K562 (cell line): Measurements from ENCODE around the gene TENT5A. TPM values are rescaled to one million over a fixed set of nuclear protein-coding genes. Genes with fewer than 3 reads are reported as not detected.

Source experiments
- ATAC-seq: fragments of 200-7000 bp; cut with Tn5 transposase; 3 replicates; pipeline ENCODE4 v1.9.1; 2020; ENCODE audit warnings: moderate library complexity
- BruUV-seq: library from RNA; stranded (reverse); fragments of 400-500 nt; replicated peaks from 2 replicates; lab custom pipeline; 2021; lab: Mats Ljungman, UMichigan
- CTCF ChIA-PET: fragments of 300-600 bp; formaldehyde crosslinking; extraction: SDS; loops from one replicate; lab custom pipeline; 2021; ENCODE audit warnings: low intra/inter-chr PET ratio; lab: Yijun Ruan, JAX
- POLR2A ChIA-PET: fragments of 300-600, 350-650 bp; sonication (Branson Sonifier 250); formaldehyde crosslinking; extraction: SDS; loops from one replicate; lab custom pipeline; 2021; ENCODE audit warnings: antibody characterized with exemption, inconsistent platforms; lab: Yijun Ruan, JAX
- DNase-seq, 4 experiments: peaks; one replicate each; pipeline versions ENCODE4 v3.0.0 to v3.0.0-alpha.2; 2011 to 2018; ENCODE audit warnings: low spot score in 3 of 4, mixed read lengths in 3 of 4; ENCODE audit errors: extremely low read depth in 1 of 4
- FAIRE-seq: peaks from 2 replicates; lab custom pipeline; 2011; peaks lifted over from hg19 to GRCh38; lab: Jason Lieb, UNC
- H2AFZ ChIP-seq: 2 replicates; pipeline ENCODE4 v1.6.0; 2011; ENCODE audit warnings: low read depth, low read length, control low read depth, inconsistent platforms
- H3K27ac ChIP-seq: fragments of 200-600 bp; 3 replicates; pipeline ENCODE4 v1.8.0; 2011; ENCODE audit warnings: low read depth, mild to moderate bottlenecking, control low read depth, inconsistent platforms, low read length, moderate library complexity, mixed read lengths; ENCODE audit errors: extremely low read depth
- H3K27me3 ChIP-seq, 2 experiments: fragments of 300-600 bp in 1 of 2; 2 replicates in 1 of 2; 3 replicates in 1 of 2; pipeline versions ENCODE4 v1.6.0 to v1.8.0; 2011; ENCODE audit warnings: inconsistent platforms in 2 of 2, low read length in 2 of 2, mild to moderate bottlenecking in 1 of 2, mixed read lengths in 1 of 2, moderate library complexity in 1 of 2; ENCODE audit not compliant: control insufficient read depth in 2 of 2, insufficient read depth in 2 of 2
- H3K36me3 ChIP-seq: fragments of 300-600 bp; 3 replicates; pipeline ENCODE4 v1.8.0; 2011; ENCODE audit warnings: mild to moderate bottlenecking, low read length, inconsistent platforms; ENCODE audit not compliant: control insufficient read depth, insufficient read depth
- H3K4me1 ChIP-seq, 2 experiments: fragments of 200-600 bp in 1 of 2; replicated peaks in 1 of 2; 2 replicates in 1 of 2; 3 replicates in 1 of 2; pipeline versions ENCODE4 v1.5.1 to v1.8.0; 2011; ENCODE audit warnings: inconsistent platforms in 2 of 2, low read length in 2 of 2, mild to moderate bottlenecking in 1 of 2, mixed read lengths in 1 of 2, moderate library complexity in 1 of 2; ENCODE audit not compliant: control insufficient read depth in 2 of 2, insufficient read depth in 2 of 2
- H3K4me2 ChIP-seq: 2 replicates; pipeline ENCODE4 v1.6.1; 2011; ENCODE audit warnings: low read length, control low read depth, inconsistent platforms, mixed read lengths; ENCODE audit not compliant: insufficient read depth
- H3K4me3 ChIP-seq: fragments of 200-600 bp; sonication (generic), shearing (Covaris generic); 2 replicates; pipeline ENCODE4 v1.5.1; 2016; ENCODE audit warnings: control low read depth, inconsistent platforms
- H3K79me2 ChIP-seq: fragments of 200-600 bp; 3 replicates; pipeline ENCODE4 v1.8.0; 2011; ENCODE audit warnings: low read length, inconsistent platforms; ENCODE audit not compliant: control insufficient read depth, insufficient read depth
- H3K9ac ChIP-seq, 2 experiments: 2 replicates each; pipeline versions ENCODE4 v1.6.0 to v1.6.1; 2011; ENCODE audit warnings: low read depth in 2 of 2, low read length in 2 of 2, control low read depth in 1 of 2, inconsistent platforms in 1 of 2, mild to moderate bottlenecking in 1 of 2, mixed read lengths in 1 of 2; ENCODE audit not compliant: insufficient read depth in 1 of 2
- H3K9me1 ChIP-seq: one replicate; pipeline ENCODE4 v1.6.0; 2011; ENCODE audit warnings: inconsistent platforms, mild to moderate bottlenecking, low read length, moderate library complexity; ENCODE audit not compliant: control insufficient read depth, insufficient read depth
- H3K9me3 ChIP-seq: replicated peaks from 2 replicates; pipeline ENCODE4 v1.5.1; 2011; ENCODE audit warnings: low read depth, low read length, inconsistent platforms; ENCODE audit not compliant: control insufficient read depth, insufficient read depth
- H4K20me1 ChIP-seq: replicated peaks from 2 replicates; pipeline ENCODE4 v1.6.1; 2011; ENCODE audit warnings: low read length, inconsistent platforms, mixed read lengths; ENCODE audit not compliant: control insufficient read depth, insufficient read depth
- BRCA1 ChIP-seq, 2 experiments: fragments of 450-650 bp in 1 of 2; sonication (generic) in 1 of 2; formaldehyde crosslinking in 1 of 2; IDR thresholded peaks; 2 replicates each; pipeline versions ENCODE4 v1.5.0 to v1.6.1; 2017 to 2020; ENCODE audit warnings: mild to moderate bottlenecking in 1 of 2, missing genetic modification reagents in 1 of 2
- CSDE1 ChIP-seq, 2 experiments: fragments of 450-650 bp; IDR thresholded peaks; 2 replicates each; pipeline ENCODE4 v1.6.1; 2016; ENCODE audit warnings: mild to moderate bottlenecking in 1 of 2
- PCBP1 ChIP-seq: fragments of 200-400 bp; formaldehyde crosslinking; IDR thresholded peaks from 2 replicates; pipeline ENCODE4 v1.6.1; 2018; ENCODE audit warnings: mild to moderate bottlenecking, low read depth, low read length; ENCODE audit not compliant: poor library complexity, severe bottlenecking
- SP2 ChIP-seq: IDR thresholded peaks from 2 replicates; pipeline ENCODE4 v1.6.1; 2011; ENCODE audit warnings: mild to moderate bottlenecking, low read depth, low read length, moderate library complexity; ENCODE audit not compliant: poor library complexity, severe bottlenecking; ENCODE audit errors: extremely low read depth
- TSHZ1 ChIP-seq: fragments of 250-450 bp; sonication (Bioruptor Pico); IDR thresholded peaks from 2 replicates; pipeline ENCODE4 v1.4.0; 2020; ENCODE audit warnings: mild to moderate bottlenecking, moderate library complexity
- WGBS: fragments of 100-300 bp; shearing (Covaris generic); methylation state at CpG from one replicate; pipeline ENCODE4 v1.1.6; 2016; ENCODE audit warnings: low coverage, mixed read lengths; ENCODE audit not compliant: insufficient coverage; ENCODE audit errors: missing lambda C conversion rate; 5-methylcytosine and 5-hydroxymethylcytosine counted together
- in situ Hi-C: fragments of 300-500 bp; cut with MboI; formaldehyde crosslinking; loops from 4 replicates; pipeline ENCODE4 v1.15.0; 2018; ENCODE audit warnings: inconsistent platforms, mixed read lengths
- intact Hi-C: fragments of 100-400 bp; cut with micrococcal nuclease; formaldehyde crosslinking; loops from 2 replicates; pipeline ENCODE4 v1.14.2; 2022
- polyA plus RNA-seq, 8 experiments: library from polyadenylated mRNA; depleted of rRNA in 4 of 8; stranded (reverse) in 5 of 8; unstranded in 3 of 8; fragments of >200 nt; fragmentation: Nextera tagmentation in 2 of 8; fragmentation: Illumina TruSeq in 1 of 8; extraction: Ambion mirVana in 2 of 8; extraction: Trizol in 1 of 8; gene quantifications; 2 replicates each; pipeline versions ENCODE4 v1.2.1 to v1.2.3, GENCODE V29; 2011 to 2014; ENCODE audit warnings: inconsistent platforms in 1 of 8, missing spikeins in 1 of 8
- total RNA-seq, 7 experiments: library from RNA; depleted of rRNA in 6 of 7; stranded (reverse); fragments of >200 nt in 6 of 7; fragmentation: Illumina TruSeq in 2 of 7; extraction: Trizol in 2 of 7; gene quantifications; 2 replicates each; pipeline versions ENCODE4 v1.2.1 to v1.2.3, GENCODE V29; 2011 to 2021; ENCODE audit warnings: low replicate concordance in 1 of 7
- TF ChIP-seq, protein P1 (sequence below): fragments of 450-650 bp; formaldehyde crosslinking; IDR thresholded peaks from 2 replicates; pipeline ENCODE4 v1.4.0; 2020; ENCODE audit warnings: mild to moderate bottlenecking, moderate library complexity
- TF ChIP-seq, protein P2 (sequence below): fragments of 250-450 bp; sonication (Bioruptor Pico); IDR thresholded peaks from 2 replicates; pipeline ENCODE4 v1.4.0; 2020

TENT5A gene
- total and polyA plus RNA-seq, 9 of the 15 experiments (the other 6 are each of a cell fraction or from before 2014, with no cell fraction given) = 0.77 to 2.3 (median 1.3) TPM

DNA sequence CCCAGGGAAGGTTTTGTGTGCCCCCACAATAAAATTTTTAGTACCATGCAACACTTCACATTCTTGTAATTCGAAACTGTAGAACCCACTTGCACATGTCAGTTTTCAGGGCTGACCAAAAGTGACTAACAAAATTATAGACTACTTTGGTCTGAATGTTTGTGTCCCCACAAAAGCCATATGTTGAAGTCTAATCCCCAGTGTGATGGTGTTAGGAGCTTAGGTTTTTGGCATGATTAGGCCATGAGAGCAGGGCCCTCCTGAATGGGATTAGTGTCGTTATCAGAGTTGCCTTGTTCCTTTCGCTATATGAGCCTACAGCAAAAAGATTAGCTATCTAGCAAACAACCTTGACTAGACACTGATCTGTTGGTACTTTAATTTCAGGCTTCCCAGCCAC, 49.0 kb upstream of the TENT5A start:
- Histone ChIP-seq H2AFZ (no peak overlapping the region), H3K27ac (no peak overlapping the region), H3K36me3 (no peaks in the 10 kb centered on the region), H3K4me2 (no peak overlapping the region), H3K9me3 (no peaks in the 10 kb centered on the region), H3K27me3 (no peaks in the 10 kb centered on the region), H4K20me1 (no peaks in the 10 kb centered on the region), H3K4me3 (no peak overlapping the region), H3K79me2 (no peaks in the 10 kb centered on the region), H3K9ac (no peak overlapping the region), H3K4me1 (no peaks in the 10 kb centered on the region), H3K9me1 (no peaks in the 10 kb centered on the region)
- in situ Hi-C loops (no loop called here), intact Hi-C loops (no loop called here)
- FAIRE-seq = no peak
- CTCF ChIA-PET = no interaction called here
- DNase-seq = no peak
- no TSS peak for BruUV-seq
- WGBS = 2% methylated on average over 3 of the region's 3 CpGs
- POLR2A ChIA-PET = no interaction called here
- no peak for ATAC-seq
- TF ChIP-seq, protein P1, sequence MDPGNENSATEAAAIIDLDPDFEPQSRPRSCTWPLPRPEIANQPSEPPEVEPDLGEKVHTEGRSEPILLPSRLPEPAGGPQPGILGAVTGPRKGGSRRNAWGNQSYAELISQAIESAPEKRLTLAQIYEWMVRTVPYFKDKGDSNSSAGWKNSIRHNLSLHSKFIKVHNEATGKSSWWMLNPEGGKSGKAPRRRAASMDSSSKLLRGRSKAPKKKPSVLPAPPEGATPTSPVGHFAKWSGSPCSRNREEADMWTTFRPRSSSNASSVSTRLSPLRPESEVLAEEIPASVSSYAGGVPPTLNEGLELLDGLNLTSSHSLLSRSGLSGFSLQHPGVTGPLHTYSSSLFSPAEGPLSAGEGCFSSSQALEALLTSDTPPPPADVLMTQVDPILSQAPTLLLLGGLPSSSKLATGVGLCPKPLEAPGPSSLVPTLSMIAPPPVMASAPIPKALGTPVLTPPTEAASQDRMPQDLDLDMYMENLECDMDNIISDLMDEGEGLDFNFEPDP = no peak
- TF ChIP-seq PCBP1 (no peak), TSHZ1 (CRISPR knock-in tag) (no peak), SP2 (no peak), CSDE1 (IDR thresholded peaks at IDR 0.05) (no peak), BRCA1 (IDR thresholded peaks at IDR 0.05) (no peak), BRCA1 (CRISPR knock-in tag; IDR thresholded peaks at IDR 0.05) (no peak)
- TF ChIP-seq, protein P2, sequence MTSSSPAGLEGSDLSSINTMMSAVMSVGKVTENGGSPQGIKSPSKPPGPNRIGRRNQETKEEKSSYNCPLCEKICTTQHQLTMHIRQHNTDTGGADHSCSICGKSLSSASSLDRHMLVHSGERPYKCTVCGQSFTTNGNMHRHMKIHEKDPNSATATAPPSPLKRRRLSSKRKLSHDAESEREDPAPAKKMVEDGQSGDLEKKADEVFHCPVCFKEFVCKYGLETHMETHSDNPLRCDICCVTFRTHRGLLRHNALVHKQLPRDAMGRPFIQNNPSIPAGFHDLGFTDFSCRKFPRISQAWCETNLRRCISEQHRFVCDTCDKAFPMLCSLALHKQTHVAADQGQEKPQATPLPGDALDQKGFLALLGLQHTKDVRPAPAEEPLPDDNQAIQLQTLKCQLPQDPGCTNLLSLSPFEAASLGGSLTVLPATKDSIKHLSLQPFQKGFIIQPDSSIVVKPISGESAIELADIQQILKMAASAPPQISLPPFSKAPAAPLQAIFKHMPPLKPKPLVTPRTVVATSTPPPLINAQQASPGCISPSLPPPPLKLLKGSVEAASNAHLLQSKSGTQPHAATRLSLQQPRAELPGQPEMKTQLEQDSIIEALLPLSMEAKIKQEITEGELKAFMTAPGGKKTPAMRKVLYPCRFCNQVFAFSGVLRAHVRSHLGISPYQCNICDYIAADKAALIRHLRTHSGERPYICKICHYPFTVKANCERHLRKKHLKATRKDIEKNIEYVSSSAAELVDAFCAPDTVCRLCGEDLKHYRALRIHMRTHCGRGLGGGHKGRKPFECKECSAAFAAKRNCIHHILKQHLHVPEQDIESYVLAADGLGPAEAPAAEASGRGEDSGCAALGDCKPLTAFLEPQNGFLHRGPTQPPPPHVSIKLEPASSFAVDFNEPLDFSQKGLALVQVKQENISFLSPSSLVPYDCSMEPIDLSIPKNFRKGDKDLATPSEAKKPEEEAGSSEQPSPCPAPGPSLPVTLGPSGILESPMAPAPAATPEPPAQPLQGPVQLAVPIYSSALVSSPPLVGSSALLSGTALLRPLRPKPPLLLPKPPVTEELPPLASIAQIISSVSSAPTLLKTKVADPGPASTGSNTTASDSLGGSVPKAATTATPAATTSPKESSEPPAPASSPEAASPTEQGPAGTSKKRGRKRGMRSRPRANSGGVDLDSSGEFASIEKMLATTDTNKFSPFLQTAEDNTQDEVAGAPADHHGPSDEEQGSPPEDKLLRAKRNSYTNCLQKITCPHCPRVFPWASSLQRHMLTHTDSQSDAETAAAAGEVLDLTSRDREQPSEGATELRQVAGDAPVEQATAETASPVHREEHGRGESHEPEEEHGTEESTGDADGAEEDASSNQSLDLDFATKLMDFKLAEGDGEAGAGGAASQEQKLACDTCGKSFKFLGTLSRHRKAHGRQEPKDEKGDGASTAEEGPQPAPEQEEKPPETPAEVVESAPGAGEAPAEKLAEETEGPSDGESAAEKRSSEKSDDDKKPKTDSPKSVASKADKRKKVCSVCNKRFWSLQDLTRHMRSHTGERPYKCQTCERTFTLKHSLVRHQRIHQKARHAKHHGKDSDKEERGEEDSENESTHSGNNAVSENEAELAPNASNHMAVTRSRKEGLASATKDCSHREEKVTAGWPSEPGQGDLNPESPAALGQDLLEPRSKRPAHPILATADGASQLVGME (CRISPR knock-in tag) = no peak
